Calu3 (cell line): ENCODE data around the gene POLR3B. TPM values are rescaled to one million over a fixed set of nuclear protein-coding genes. Genes with fewer than 3 reads are reported as not detected.

Source experiments
- BruUV-seq: library from RNA; stranded (reverse); fragments of 400-500 nt; replicated peaks from 2 replicates; lab custom pipeline; 2021; lab: Mats Ljungman, UMichigan
- CTCF ChIA-PET: fragments of 300-600 bp; sonication (Branson Sonifier 250); formaldehyde crosslinking; loops from one replicate; lab custom pipeline; 2022; ENCODE audit warnings: antibody characterized with exemption; lab: Charles Lee
- DNase-seq: peaks from one replicate; pipeline ENCODE4 v3.0.0; 2022
- H3K27ac Mint-ChIP-seq: one replicate; pipeline ENCODE4 v1.8.0; 2022; ENCODE audit warnings: mixed read lengths; ENCODE audit not compliant: unreplicated experiment
- H3K27me3 Mint-ChIP-seq: one replicate; pipeline ENCODE4 v1.8.0; 2022; ENCODE audit warnings: mixed read lengths; ENCODE audit not compliant: unreplicated experiment
- H3K36me3 Mint-ChIP-seq: one replicate; pipeline ENCODE4 v1.8.0; 2022; ENCODE audit warnings: mild to moderate bottlenecking, moderate library complexity, mixed read lengths; ENCODE audit not compliant: insufficient read depth, unreplicated experiment
- H3K4me1 Mint-ChIP-seq: one replicate; pipeline ENCODE4 v1.8.0; 2022; ENCODE audit warnings: mild to moderate bottlenecking, low read depth, mixed read lengths; ENCODE audit not compliant: unreplicated experiment
- H3K4me3 Mint-ChIP-seq: one replicate; pipeline ENCODE4 v1.8.0; 2022; ENCODE audit warnings: mild to moderate bottlenecking, low read depth, moderate library complexity, mixed read lengths; ENCODE audit not compliant: unreplicated experiment
- H3K9me3 Mint-ChIP-seq: one replicate; pipeline ENCODE4 v1.8.0; 2022; ENCODE audit warnings: low read depth, mixed read lengths; ENCODE audit not compliant: unreplicated experiment
- intact Hi-C: fragments of 100-400 bp; cut with micrococcal nuclease; formaldehyde crosslinking; loops from one replicate; pipeline ENCODE4 v1.10.0; 2022; ENCODE audit not compliant: unreplicated experiment
- total RNA-seq: library from RNA; stranded (reverse); gene quantifications from 2 replicates; pipeline ENCODE4 v1.2.3, GENCODE V29; 2022
- TF ChIP-seq, protein P1 (sequence below): fragments of 200-600 bp; IDR thresholded peaks from one replicate; pipeline ENCODE4 v1.8.0; 2022; ENCODE audit warnings: antibody characterized with exemption; ENCODE audit not compliant: unreplicated experiment

The POLR3B gene
- total RNA-seq, 1 experiment from 2014 or later, result 13.6 TPM

DNA sequence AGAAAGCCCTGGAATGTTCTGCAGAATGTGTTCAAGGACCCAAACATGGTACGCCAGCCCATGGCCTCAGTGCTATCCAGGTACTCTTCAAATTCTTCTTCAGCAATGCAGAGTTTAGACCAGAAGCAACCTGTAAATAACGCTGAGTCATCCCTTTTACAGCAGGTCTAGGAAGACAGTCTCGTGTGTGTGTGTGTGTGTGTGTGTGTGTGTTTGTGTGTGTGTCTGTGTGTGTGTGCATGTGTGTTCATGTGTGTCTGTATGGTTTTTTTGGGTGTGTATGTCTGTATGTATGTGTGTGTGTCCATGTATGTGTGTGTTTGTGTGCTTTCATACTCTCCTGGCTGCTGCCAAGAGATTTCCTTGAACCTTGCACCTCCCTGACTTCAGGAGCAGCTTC lies 165.2 kb downstream of the POLR3B start:
- CTCF ChIA-PET, result no interaction called here
- no peak for DNase-seq
- no peaks in the 10 kb centered on the region for H3K4me1 Mint-ChIP-seq
- H3K27me3 Mint-ChIP-seq, result no peaks in the 10 kb centered on the region
- H3K27ac Mint-ChIP-seq, result no peak overlapping the region
- intact Hi-C loops, result no loop called here
- BruUV-seq, result no TSS peak
- no peaks in the 10 kb centered on the region for H3K9me3 Mint-ChIP-seq
- no peaks in the 10 kb centered on the region for H3K36me3 Mint-ChIP-seq
- TF ChIP-seq, protein P1, sequence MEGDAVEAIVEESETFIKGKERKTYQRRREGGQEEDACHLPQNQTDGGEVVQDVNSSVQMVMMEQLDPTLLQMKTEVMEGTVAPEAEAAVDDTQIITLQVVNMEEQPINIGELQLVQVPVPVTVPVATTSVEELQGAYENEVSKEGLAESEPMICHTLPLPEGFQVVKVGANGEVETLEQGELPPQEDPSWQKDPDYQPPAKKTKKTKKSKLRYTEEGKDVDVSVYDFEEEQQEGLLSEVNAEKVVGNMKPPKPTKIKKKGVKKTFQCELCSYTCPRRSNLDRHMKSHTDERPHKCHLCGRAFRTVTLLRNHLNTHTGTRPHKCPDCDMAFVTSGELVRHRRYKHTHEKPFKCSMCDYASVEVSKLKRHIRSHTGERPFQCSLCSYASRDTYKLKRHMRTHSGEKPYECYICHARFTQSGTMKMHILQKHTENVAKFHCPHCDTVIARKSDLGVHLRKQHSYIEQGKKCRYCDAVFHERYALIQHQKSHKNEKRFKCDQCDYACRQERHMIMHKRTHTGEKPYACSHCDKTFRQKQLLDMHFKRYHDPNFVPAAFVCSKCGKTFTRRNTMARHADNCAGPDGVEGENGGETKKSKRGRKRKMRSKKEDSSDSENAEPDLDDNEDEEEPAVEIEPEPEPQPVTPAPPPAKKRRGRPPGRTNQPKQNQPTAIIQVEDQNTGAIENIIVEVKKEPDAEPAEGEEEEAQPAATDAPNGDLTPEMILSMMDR, result no peak
- H3K4me3 Mint-ChIP-seq, result no peak overlapping the region

DNA sequence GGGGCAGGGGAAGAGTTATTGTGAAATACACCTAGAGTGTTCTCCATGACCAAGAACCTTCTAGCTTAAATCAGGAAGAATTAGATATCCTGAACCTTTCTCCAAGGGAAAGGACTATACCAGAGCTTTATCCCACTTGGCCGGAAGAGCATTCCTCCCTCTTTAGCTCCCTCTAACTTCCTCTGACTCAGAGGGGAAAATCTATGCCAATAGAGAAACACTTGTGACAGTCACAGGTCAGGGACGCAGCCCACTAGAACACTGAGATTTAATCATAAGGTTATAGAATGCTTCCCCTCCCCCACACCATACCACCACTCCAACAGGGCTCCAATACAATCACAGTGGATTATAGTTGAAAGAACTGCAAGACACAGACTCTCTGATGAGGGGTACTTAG lies 169.8 kb downstream of the POLR3B start:
- Mint-ChIP-seq H3K27ac (no peak overlapping the region), H3K4me1 (no peaks in the 10 kb centered on the region), H3K9me3 (peaks cover 5% of the 10 kb centered on the region), H3K36me3 (no peaks in the 10 kb centered on the region), H3K27me3 (peaks cover 10% of the 10 kb centered on the region), H3K4me3 (no peak overlapping the region)
- TF ChIP-seq, protein P1, result no peak
- BruUV-seq, result no TSS peak
- intact Hi-C loops, result no loop called here
- DNase-seq, result no peak
- CTCF ChIA-PET, result interaction anchor here (0.6 kb wide), 1 partner anchor 276 kb away, joined by 6 read pairs; no protein-coding TSS in a partner anchor

DNA sequence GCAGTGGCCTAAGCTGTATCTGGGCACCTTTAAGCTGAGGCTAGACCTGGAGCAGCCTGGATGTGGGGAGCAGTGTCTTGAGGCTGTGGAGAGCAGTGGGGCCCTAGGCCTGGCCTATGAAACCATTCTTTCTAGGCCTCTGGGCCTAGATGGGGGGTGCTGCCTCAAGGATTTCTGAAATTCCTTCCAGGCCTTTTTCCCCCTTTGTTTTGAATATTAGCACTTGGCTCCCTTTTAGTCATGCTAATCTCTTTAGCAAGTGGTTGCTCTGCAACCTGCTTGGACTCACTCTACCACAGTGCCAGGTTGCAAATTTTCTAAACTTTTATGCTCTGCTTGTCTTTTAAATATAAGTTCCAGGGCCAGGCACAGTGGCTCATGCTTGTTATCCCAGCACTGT lies 183.7 kb downstream of the POLR3B start:
- no peak for DNase-seq
- CTCF ChIA-PET, result no interaction called here
- TF ChIP-seq, protein P1, result no peak
- Mint-ChIP-seq H3K27me3 (no peaks in the 10 kb centered on the region), H3K4me1 (no peaks in the 10 kb centered on the region), H3K4me3 (no peak overlapping the region), H3K36me3 (no peaks in the 10 kb centered on the region), H3K9me3 (peaks cover 11% of the 10 kb centered on the region), H3K27ac (no peak overlapping the region)
- intact Hi-C loops, result no loop called here
- no TSS peak for BruUV-seq

DNA sequence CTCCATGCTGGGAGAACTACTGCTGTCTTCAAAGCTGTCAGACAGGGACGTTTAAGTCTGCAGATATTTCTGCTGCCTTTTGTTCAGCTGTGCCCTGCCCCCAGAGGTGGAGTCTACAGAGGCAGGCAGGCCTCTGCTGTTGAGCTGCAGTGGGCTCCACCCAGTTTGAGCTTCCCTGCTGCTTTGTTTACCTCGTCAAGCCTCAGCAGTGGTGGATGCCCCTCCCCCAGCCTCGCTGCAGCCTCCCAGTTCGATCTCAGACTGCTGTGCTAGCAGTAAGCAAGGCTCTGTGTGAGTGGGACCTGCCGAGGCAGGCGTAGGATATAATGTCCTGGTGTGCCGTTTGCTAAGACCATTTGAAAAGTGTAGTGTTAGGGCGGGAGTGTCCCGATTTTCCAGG lies 193.9 kb downstream of the POLR3B start:
- TF ChIP-seq, protein P1, result no peak
- no peaks in the 10 kb centered on the region for H3K36me3 Mint-ChIP-seq
- H3K4me1 Mint-ChIP-seq, result no peaks in the 10 kb centered on the region
- H3K27me3 Mint-ChIP-seq, result peaks cover 31% of the 10 kb centered on the region
- intact Hi-C loops, result no loop called here
- no peak for DNase-seq
- H3K27ac Mint-ChIP-seq, result no peak overlapping the region
- H3K9me3 Mint-ChIP-seq, result peaks cover 8% of the 10 kb centered on the region
- BruUV-seq, result no TSS peak
- no peak overlapping the region for H3K4me3 Mint-ChIP-seq
- CTCF ChIA-PET, result no interaction called here
